Transverse colon (tissue), 4 donors: ENCODE results near the gene PPM1B.

Experiments used
- CTCF ChIP-seq, 5 experiments: fragments of 200-600 bp in 3 of 5; fragments of 450-650 bp in 2 of 5; sonication (generic) in 3 of 5; IDR thresholded peaks; 1 replicate in 2 of 5; 2 replicates in 3 of 5; pipeline ENCODE4 v1.5.1; 2016 to 2017; ENCODE audit warnings: antibody characterized with exemption in 5 of 5, inconsistent platforms in 3 of 5, mild to moderate bottlenecking in 2 of 5, moderate library complexity in 1 of 5
- EP300 ChIP-seq: sonication (generic); formaldehyde crosslinking; IDR thresholded peaks from one replicate; pipeline ENCODE4 v1.6.1; 2017; ENCODE audit warnings: antibody characterized with exemption, low read depth
- POLR2A ChIP-seq: fragments of 450-650 bp; IDR thresholded peaks from one replicate; pipeline ENCODE4 v1.6.1; 2016; ENCODE audit warnings: antibody characterized with exemption, mild to moderate bottlenecking, moderate library complexity
- POLR2AphosphoS5 ChIP-seq, 3 donors: sonication (generic); formaldehyde crosslinking; IDR thresholded peaks; one replicate each; pipeline ENCODE4 v1.6.1; 2016; ENCODE audit warnings: antibody characterized with exemption in 3 of 3

GRCh38 chr2:44246840-44247369 lies 78.2 kb downstream of the PPM1B start:
- TF ChIP-seq CTCF (IDR thresholded peaks at IDR 0.05) (no peak), POLR2AphosphoS5 (IDR thresholded peaks at IDR 0.05) (no peak), POLR2A (no peak), EP300 (no peak)
